Measurements from ENCODE around the gene ZCCHC18.

DNA sequence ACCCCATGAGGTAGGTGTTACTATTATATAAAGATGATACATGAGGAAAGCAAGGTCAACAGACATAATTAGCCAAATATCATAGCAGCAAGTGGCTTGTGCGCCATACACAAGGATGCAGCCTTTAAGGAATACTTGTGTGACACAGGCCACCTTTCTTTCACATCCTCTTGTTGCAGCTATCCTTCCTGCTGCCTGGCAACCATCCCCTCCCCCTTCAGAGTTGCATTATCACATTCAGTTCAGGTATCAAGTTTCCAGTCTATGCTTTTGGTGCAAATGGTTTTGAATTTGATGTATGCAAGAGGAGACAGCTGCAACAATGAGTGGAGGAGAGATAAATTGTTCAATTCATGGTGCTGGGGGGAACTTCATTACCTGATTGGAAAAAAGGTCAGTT lies 6.4 kb downstream of the ZCCHC18 start:
- TF ChIP-seq, protein P1, sequence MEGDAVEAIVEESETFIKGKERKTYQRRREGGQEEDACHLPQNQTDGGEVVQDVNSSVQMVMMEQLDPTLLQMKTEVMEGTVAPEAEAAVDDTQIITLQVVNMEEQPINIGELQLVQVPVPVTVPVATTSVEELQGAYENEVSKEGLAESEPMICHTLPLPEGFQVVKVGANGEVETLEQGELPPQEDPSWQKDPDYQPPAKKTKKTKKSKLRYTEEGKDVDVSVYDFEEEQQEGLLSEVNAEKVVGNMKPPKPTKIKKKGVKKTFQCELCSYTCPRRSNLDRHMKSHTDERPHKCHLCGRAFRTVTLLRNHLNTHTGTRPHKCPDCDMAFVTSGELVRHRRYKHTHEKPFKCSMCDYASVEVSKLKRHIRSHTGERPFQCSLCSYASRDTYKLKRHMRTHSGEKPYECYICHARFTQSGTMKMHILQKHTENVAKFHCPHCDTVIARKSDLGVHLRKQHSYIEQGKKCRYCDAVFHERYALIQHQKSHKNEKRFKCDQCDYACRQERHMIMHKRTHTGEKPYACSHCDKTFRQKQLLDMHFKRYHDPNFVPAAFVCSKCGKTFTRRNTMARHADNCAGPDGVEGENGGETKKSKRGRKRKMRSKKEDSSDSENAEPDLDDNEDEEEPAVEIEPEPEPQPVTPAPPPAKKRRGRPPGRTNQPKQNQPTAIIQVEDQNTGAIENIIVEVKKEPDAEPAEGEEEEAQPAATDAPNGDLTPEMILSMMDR (IDR thresholded peaks at IDR 0.05; ENCODE audit: poor library complexity): no peak
- TF ChIP-seq EZH2 (IDR thresholded peaks at IDR 0.05; ENCODE audit: borderline replicate concordance): no peak
- TF ChIP-seq EZH2phosphoT487 (IDR thresholded peaks at IDR 0.05; ENCODE audit: low read depth, severe bottlenecking, unreplicated experiment): no peak

Measured in hepatocyte (in vitro differentiated cells).